Fibroblast of lung (primary cell): ENCODE results near the gene ARHGEF18. TPM values are rescaled to one million over a fixed set of nuclear protein-coding genes. Genes with fewer than 3 reads are reported as not detected.
"Not testable (repeated sequence)": the region's sequence is repeated elsewhere in the genome, so short reads cannot be mapped to it uniquely, and the experiment has no call there.

Experiments used
- DNase-seq, 2 donors: peaks; one replicate each; pipeline versions ENCODE4 v3.0.0 to v3.0.0-alpha.2; 2010; ENCODE audit warnings: low read depth in 2 of 2
- H2AFZ ChIP-seq: 2 replicates; pipeline ENCODE4 v1.5.1; 2012; ENCODE audit warnings: low read length, control low read depth, inconsistent platforms
- H3K27ac ChIP-seq: 2 replicates; pipeline ENCODE4 v1.5.1; 2011; ENCODE audit warnings: low read length, control low read depth; ENCODE audit not compliant: insufficient read depth
- H3K27me3 ChIP-seq: 2 replicates; pipeline ENCODE4 v1.5.1; 2011; ENCODE audit warnings: mild to moderate bottlenecking, low read length; ENCODE audit not compliant: control insufficient read depth, insufficient read depth
- H3K36me3 ChIP-seq: 2 replicates; pipeline ENCODE4 v1.5.1; 2011; ENCODE audit warnings: low read length; ENCODE audit not compliant: control insufficient read depth, insufficient read depth
- H3K4me1 ChIP-seq: 2 replicates; pipeline ENCODE4 v1.5.1; 2011; ENCODE audit warnings: low read length; ENCODE audit not compliant: control insufficient read depth, insufficient read depth; ENCODE audit errors: extremely low read depth
- H3K4me2 ChIP-seq: 2 replicates; pipeline ENCODE4 v1.5.1; 2011; ENCODE audit warnings: low read length, control low read depth; ENCODE audit not compliant: insufficient read depth; ENCODE audit errors: extremely low read depth
- H3K4me3 ChIP-seq, 4 experiments: fragments of 200-600 bp in 1 of 4; sonication (generic) in 1 of 4; replicated peaks in 1 of 4; 2 replicates each; pipeline ENCODE4 v1.5.1; 2011 to 2016; ENCODE audit warnings: low read length in 4 of 4, low read depth in 3 of 4, mild to moderate bottlenecking in 3 of 4, control low read depth in 2 of 4, inconsistent platforms in 1 of 4, mixed read lengths in 1 of 4; ENCODE audit not compliant: insufficient read depth in 1 of 4; ENCODE audit errors: control extremely low read depth in 1 of 4
- H3K79me2 ChIP-seq: 2 replicates; pipeline ENCODE4 v1.5.1; 2012; ENCODE audit warnings: mild to moderate bottlenecking, low read length, inconsistent platforms; ENCODE audit not compliant: control insufficient read depth, insufficient read depth
- H3K9ac ChIP-seq: 2 replicates; pipeline ENCODE4 v1.5.1; 2011; ENCODE audit warnings: mild to moderate bottlenecking, low read length, control low read depth; ENCODE audit not compliant: insufficient read depth
- H3K9me3 ChIP-seq: 2 replicates; pipeline ENCODE4 v1.5.1; 2012; ENCODE audit warnings: low read depth, low read length; ENCODE audit not compliant: control insufficient read depth, insufficient read depth
- H4K20me1 ChIP-seq: 2 replicates; pipeline ENCODE4 v1.5.1; 2011; ENCODE audit warnings: low read length; ENCODE audit not compliant: control insufficient read depth, insufficient read depth; ENCODE audit errors: extremely low read depth
- EZH2 ChIP-seq: IDR thresholded peaks from 2 replicates; pipeline ENCODE4 v1.5.1; 2012; ENCODE audit warnings: low read length, control low read depth, mild to moderate bottlenecking; ENCODE audit errors: missing control alignments
- polyA plus RNA-seq, 2 donors: library from polyadenylated mRNA; depleted of rRNA in 1 of 2; stranded (reverse) in 1 of 2; unstranded in 1 of 2; fragments of >200 nt; gene quantifications; 2 replicates each; pipeline ENCODE4 v1.2.1, GENCODE V29; 2011 to 2012; ENCODE audit warnings: missing spikeins in 1 of 2
- total RNA-seq: library from RNA; depleted of rRNA; stranded (reverse); fragments of >200 nt; gene quantifications from 2 replicates; pipeline ENCODE4 v1.2.1, GENCODE V29; 2014
- TF ChIP-seq, protein P1 (sequence below), 2 donors: IDR thresholded peaks in 1 of 2; conservative IDR thresholded peaks in 1 of 2; 1 replicate in 1 of 2; 2 replicates in 1 of 2; pipeline ENCODE4 v1.5.1; 2011 to 2012; ENCODE audit warnings: low read length in 2 of 2, control low read depth in 1 of 2, inconsistent platforms in 1 of 2, low read depth in 1 of 2, mild to moderate bottlenecking in 1 of 2

ARHGEF18 gene
- total and polyA plus RNA-seq, 2 donors (not counting 1 experiment from before 2014, with no cell fraction given): 6.1 to 45.1 TPM

DNA sequence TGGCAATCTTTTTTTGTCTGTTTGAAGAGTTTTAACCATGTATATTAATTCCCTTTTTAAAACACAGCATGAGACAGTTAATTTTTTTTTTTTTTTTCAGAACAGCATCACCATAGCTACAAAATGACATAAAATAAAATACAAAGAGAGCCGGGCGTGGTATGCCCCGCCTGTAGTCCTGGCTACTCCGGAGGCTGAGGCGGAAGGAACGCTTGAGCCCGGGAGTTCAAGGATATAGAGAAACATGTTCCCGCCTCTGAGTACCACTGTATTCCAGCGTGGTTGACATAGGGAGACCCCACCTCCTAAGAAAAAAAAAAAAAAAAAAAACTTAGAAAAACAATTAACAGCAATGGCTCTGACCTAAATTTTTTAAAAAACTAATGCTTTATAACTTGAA lies 44.5 kb upstream of the ARHGEF18 start:
- H3K27me3 ChIP-seq: no peaks in the 10 kb centered on the region
- no peak overlapping the region for H3K4me3 ChIP-seq
- no peaks in the 10 kb centered on the region for H3K36me3 ChIP-seq
- no peaks in the 10 kb centered on the region for H3K79me2 ChIP-seq
- DNase-seq: no peak
- TF ChIP-seq, protein P1, sequence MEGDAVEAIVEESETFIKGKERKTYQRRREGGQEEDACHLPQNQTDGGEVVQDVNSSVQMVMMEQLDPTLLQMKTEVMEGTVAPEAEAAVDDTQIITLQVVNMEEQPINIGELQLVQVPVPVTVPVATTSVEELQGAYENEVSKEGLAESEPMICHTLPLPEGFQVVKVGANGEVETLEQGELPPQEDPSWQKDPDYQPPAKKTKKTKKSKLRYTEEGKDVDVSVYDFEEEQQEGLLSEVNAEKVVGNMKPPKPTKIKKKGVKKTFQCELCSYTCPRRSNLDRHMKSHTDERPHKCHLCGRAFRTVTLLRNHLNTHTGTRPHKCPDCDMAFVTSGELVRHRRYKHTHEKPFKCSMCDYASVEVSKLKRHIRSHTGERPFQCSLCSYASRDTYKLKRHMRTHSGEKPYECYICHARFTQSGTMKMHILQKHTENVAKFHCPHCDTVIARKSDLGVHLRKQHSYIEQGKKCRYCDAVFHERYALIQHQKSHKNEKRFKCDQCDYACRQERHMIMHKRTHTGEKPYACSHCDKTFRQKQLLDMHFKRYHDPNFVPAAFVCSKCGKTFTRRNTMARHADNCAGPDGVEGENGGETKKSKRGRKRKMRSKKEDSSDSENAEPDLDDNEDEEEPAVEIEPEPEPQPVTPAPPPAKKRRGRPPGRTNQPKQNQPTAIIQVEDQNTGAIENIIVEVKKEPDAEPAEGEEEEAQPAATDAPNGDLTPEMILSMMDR (conservative IDR thresholded peaks at IDR 0.05 in 1 of 2, IDR thresholded peaks at IDR 0.05 in 1 of 2; ENCODE audit: low read depth in 1 of 2, low read length in 2 of 2): no peak
- no peak for TF ChIP-seq EZH2
- H3K27ac ChIP-seq: no peak overlapping the region
- H3K9ac ChIP-seq: no peak overlapping the region
- no peak overlapping the region for H3K4me2 ChIP-seq
- H3K9me3 ChIP-seq: no peaks in the 10 kb centered on the region
- no peak overlapping the region for H2AFZ ChIP-seq
- no peaks in the 10 kb centered on the region for H3K4me1 ChIP-seq
- no peaks in the 10 kb centered on the region for H4K20me1 ChIP-seq

DNA sequence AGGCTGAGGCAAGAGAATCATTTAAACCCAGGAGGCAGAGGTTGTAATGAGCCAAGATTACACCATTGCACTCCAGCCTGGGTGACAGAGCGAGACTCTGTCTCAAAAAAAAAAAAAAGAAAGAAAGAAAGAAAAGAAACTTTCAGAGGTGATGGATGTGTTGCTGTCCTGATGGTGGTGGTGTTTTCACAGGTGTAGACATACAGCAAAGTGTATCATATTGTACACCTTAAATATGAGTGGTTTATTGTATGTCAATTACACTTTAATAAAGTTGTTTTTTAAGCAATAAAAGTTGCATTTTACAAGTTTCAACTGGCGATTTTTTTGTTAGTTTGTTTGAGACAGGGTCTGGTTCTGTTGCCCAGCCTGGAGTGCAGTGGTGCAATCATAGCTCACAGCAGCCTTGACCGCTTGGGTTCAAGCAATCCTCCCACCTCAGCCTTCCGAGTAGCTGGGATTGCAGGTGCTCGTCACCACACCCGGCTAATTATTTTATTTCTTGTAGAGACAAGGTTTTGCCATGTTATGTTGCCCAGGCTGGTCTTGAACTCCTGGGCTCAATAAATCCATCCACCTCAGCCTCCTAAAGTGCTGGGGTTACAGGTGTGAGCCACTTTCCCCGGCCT lies 41.0 kb upstream of the ARHGEF18 start:
- TF ChIP-seq, protein P1 (conservative IDR thresholded peaks at IDR 0.05 in 1 of 2, IDR thresholded peaks at IDR 0.05 in 1 of 2; ENCODE audit: low read depth in 1 of 2, low read length in 2 of 2): no peak
- no peak for TF ChIP-seq EZH2

DNA sequence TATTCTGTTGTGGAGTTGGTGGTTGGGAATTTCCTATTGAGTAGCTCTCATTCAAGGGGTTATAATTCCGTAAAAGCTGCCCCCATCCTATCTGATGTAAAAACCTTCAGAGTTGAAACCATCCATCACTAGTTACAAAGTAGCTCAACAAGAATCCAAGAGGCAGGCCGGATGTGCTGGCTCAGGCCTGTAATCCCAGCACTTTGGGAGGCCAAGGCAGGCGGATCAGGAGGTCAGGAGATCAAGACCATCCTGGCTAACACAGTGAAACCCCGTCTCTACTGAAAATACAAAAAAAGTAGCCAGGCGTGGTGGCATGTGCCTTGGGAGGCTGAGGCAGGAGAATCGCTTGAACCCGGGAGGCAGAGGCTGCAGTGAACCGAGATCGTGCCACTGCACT lies 40.4 kb upstream of the ARHGEF18 start:
- H3K9me3 ChIP-seq, H3K9ac ChIP-seq, H3K4me1 ChIP-seq, H3K4me3 ChIP-seq, H4K20me1 ChIP-seq, H3K79me2 ChIP-seq, H3K27me3 ChIP-seq, H3K36me3 ChIP-seq, H2AFZ ChIP-seq, H3K4me2 ChIP-seq, DNase-seq, H3K27ac ChIP-seq: not testable (repeated sequence)

More for the DNA sequence above, 41.0 kb upstream of the ARHGEF18 start:
- Histone ChIP-seq H3K9me3 (no peaks in the 10 kb centered on the region), H4K20me1 (no peaks in the 10 kb centered on the region), H3K36me3 (no peaks in the 10 kb centered on the region), H3K4me3 (no peak overlapping the region), H3K4me1 (no peaks in the 10 kb centered on the region), H3K4me2 (no peak overlapping the region), H3K27me3 (no peaks in the 10 kb centered on the region), H2AFZ (no peak overlapping the region), H3K79me2 (no peaks in the 10 kb centered on the region), H3K9ac (no peak overlapping the region), H3K27ac (no peak overlapping the region)
- DNase-seq: no peak
